Fibroblast of mammary gland (primary cell): ENCODE data around the gene KLF7.

ENCODE experiments used
- DNase-seq: peaks from one replicate; pipeline ENCODE4 v3.0.0-alpha.2; 2010; ENCODE audit warnings: low read depth
- H3K4me3 ChIP-seq: 2 replicates; pipeline ENCODE4 v1.5.1; 2011; ENCODE audit warnings: low read depth, mild to moderate bottlenecking, low read length, moderate library complexity; ENCODE audit not compliant: control insufficient read depth
- CTCF ChIP-seq: conservative IDR thresholded peaks from 2 replicates; pipeline ENCODE4 v1.5.1; 2011; ENCODE audit warnings: low read depth, low read length, inconsistent platforms; ENCODE audit not compliant: control insufficient read depth, insufficient read depth

KLF7 gene

DNA sequence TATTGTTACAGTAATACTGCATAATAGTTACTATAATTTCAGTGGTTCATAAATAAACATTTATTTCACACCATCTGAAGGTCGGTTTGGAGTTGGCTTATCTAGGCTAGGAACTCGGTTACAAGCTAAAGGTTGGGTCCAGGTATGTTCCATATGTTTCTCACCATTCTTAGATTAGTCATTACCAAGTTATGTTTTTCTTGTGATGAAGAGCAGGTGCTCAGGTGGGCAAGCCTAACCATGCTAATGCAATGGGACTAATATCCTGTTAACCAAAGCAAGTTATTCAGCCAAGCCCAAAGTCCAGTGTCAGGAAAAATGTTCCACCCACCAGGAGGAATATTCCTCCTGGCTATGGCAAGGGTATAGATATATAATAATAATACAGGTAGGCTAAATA, 133.3 kb downstream of the KLF7 start:
- no peak for TF ChIP-seq CTCF
- no peak for DNase-seq
- H3K4me3 ChIP-seq, result no peak overlapping the region
